Tibial artery (tissue), 4 donors: Measurements from ENCODE around the gene BPIFB3.

ENCODE experiments used
- DNase-seq, 2 donors: peaks; one replicate each; pipeline ENCODE4 v3.0.0-alpha.2; 2019
- H3K27ac ChIP-seq, 2 donors: fragments of 200-600 bp; sonication (generic) in 1 of 2; 1 replicate in 1 of 2; 2 replicates in 1 of 2; pipeline ENCODE4 v1.5.1; 2018 to 2019; ENCODE audit warnings: mild to moderate bottlenecking in 1 of 2
- H3K27me3 ChIP-seq, 2 donors: fragments of 200-600 bp; sonication (generic) in 1 of 2; one replicate each; pipeline versions ENCODE4 v1.5.1 to v1.6.0; 2016 to 2019
- H3K36me3 ChIP-seq, 3 donors: fragments of 200-600 bp; sonication (generic) in 2 of 3; one replicate each; pipeline ENCODE4 v1.5.1; 2016 to 2019; ENCODE audit warnings: mild to moderate bottlenecking in 2 of 3
- H3K4me1 ChIP-seq, 4 donors: fragments of 200-600 bp; sonication (generic) in 2 of 4; 1 replicate in 3 of 4; 2 replicates in 1 of 4; pipeline ENCODE4 v1.5.1; 2016 to 2019
- H3K4me3 ChIP-seq, 2 donors: fragments of 200-600 bp; sonication (generic) in 1 of 2; 1 replicate in 1 of 2; 2 replicates in 1 of 2; pipeline ENCODE4 v1.5.1; 2018 to 2019; ENCODE audit warnings: mild to moderate bottlenecking in 2 of 2
- H3K9me3 ChIP-seq, 3 donors: fragments of 200-600 bp; sonication (generic) in 1 of 3; one replicate each; pipeline ENCODE4 v1.5.1; 2016 to 2019
- intact Hi-C: fragments of 100-400 bp; cut with DNase I; formaldehyde crosslinking; loops from one replicate; pipeline ENCODE4 v1.15.0; 2023; ENCODE audit warnings: low total_unique reads
- TF ChIP-seq, protein P1 (sequence below), 2 experiments: fragments of 200-600 bp in 1 of 2; fragments of 450-650 bp in 1 of 2; IDR thresholded peaks; one replicate each; pipeline ENCODE4 v1.5.1; 2017 to 2019; ENCODE audit warnings: antibody characterized with exemption in 2 of 2, mild to moderate bottlenecking in 1 of 2, moderate library complexity in 1 of 2

Gene BPIFB3

DNA sequence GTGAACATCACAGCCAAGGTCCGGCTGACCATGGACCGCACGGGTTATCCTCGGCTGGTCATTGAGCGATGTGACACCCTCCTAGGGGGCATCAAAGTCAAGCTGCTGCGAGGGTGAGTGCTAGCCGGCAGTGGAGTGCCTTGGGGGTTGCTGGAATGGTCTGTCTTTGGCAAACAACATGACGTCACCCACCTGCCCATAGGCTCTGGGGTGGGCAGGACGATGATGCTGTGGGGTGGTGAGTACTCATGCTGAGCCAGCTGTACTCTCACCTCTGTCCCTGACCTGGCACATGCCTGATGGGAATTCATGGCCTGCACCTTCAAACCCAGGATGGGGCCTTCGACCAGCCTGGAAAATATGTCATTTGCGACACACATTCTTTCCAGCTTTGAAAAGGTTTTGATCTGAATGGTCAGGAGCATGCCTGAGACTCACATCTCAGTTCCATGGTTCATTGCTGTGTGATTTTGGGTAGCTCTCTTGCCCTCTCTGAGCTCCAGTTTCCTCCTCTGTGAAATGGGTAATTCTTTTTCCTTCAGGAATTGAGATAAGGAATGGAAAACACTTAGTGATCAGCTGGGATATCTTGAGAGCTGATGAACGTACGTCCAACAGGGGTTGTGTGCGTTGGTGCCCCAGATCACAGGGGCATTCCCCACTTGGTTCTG, 32.5 kb downstream of the BPIFB3 start:
- H3K27ac ChIP-seq: no peak overlapping the region
- H3K4me1 ChIP-seq: no peaks in the 10 kb centered on the region
- no peak for DNase-seq
- TF ChIP-seq, protein P1, sequence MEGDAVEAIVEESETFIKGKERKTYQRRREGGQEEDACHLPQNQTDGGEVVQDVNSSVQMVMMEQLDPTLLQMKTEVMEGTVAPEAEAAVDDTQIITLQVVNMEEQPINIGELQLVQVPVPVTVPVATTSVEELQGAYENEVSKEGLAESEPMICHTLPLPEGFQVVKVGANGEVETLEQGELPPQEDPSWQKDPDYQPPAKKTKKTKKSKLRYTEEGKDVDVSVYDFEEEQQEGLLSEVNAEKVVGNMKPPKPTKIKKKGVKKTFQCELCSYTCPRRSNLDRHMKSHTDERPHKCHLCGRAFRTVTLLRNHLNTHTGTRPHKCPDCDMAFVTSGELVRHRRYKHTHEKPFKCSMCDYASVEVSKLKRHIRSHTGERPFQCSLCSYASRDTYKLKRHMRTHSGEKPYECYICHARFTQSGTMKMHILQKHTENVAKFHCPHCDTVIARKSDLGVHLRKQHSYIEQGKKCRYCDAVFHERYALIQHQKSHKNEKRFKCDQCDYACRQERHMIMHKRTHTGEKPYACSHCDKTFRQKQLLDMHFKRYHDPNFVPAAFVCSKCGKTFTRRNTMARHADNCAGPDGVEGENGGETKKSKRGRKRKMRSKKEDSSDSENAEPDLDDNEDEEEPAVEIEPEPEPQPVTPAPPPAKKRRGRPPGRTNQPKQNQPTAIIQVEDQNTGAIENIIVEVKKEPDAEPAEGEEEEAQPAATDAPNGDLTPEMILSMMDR (IDR thresholded peaks at IDR 0.05): no peak
- intact Hi-C loops: no loop called here
- H3K36me3 ChIP-seq: no peaks in the 10 kb centered on the region
- H3K4me3 ChIP-seq: no peak overlapping the region
- H3K9me3 ChIP-seq: no peaks in the 10 kb centered on the region
- peaks cover 0 to 38% of the 10 kb centered on the region in 2 donors for H3K27me3 ChIP-seq

DNA sequence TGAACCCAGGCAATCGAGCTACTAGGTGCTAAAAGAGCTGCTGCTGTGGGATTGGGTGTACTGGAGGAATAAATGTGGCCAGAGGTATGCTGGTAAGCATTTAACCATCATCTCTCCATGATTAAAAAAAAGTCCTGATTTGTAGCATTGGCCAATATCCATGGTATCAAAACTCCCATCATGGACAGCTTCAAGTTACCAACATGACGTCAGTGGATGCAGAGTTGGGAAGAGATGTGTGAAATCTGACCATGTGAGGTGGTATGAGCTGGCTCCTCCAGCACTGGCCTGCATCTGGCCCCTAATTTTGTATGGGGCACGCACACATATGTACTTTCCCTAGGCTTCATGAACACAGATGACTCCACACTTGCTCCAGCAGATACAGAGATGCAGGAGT, 37.4 kb downstream of the BPIFB3 start:
- H3K4me1 ChIP-seq: no peaks in the 10 kb centered on the region
- DNase-seq: no peak
- intact Hi-C loops: no loop called here
- H3K9me3 ChIP-seq: no peaks in the 10 kb centered on the region
- TF ChIP-seq, protein P1 (IDR thresholded peaks at IDR 0.05): no peak
- H3K27ac ChIP-seq: no peak overlapping the region
- H3K4me3 ChIP-seq: no peak overlapping the region
- H3K36me3 ChIP-seq: no peaks in the 10 kb centered on the region
- H3K27me3 ChIP-seq: peaks cover 0 to 28% of the 10 kb centered on the region in 2 donors

DNA sequence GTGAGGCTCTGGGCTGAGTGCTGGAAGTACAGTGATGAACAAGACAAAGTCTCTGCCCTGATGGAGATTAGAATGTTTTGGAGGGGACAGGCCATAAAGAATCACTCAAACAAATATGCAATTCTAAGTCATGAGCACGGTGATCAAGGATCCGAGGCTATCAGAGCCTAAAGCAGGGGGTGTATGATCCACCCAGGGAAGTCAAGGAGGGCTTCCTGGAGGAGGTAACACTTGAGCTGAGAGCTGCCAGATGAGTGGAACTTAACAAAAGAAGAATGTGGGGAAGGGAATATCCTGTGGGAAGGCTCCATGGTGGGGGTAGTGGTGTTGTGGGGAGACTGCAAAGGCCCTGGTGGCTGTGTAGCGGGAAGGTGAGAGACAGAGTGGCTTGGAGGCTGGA, 38.0 kb downstream of the BPIFB3 start:
- H3K4me3 ChIP-seq: no peak overlapping the region
- H3K27ac ChIP-seq: no peak overlapping the region
- H3K27me3 ChIP-seq: peaks cover 0 to 28% of the 10 kb centered on the region in 2 donors
- TF ChIP-seq, protein P1 (IDR thresholded peaks at IDR 0.05): no peak
- DNase-seq: no peak
- H3K4me1 ChIP-seq: no peaks in the 10 kb centered on the region
- H3K36me3 ChIP-seq: no peaks in the 10 kb centered on the region
- intact Hi-C loops: no loop called here
- no peaks in the 10 kb centered on the region for H3K9me3 ChIP-seq

DNA sequence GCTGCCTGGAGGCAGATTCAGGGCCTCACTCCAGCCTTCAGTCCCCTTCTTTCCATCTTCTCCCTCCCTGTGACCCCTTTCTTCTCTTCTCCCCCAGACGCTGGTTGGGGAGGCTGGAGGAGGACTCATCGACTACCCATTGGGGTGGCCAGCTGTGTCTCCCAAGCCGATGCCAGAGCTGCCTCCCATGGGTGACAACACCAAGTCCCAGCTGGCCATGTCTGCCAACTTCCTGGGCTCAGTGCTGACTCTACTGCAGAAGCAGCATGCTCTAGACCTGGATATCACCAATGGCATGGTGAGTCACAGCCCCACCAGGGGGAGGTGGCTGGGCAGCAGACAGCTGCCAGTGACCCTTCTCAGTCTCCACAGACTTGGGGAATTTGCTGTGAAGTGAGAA, 38.7 kb downstream of the BPIFB3 start:
- no peak for DNase-seq
- H3K27me3 ChIP-seq: peaks cover 0 to 31% of the 10 kb centered on the region in 2 donors
- intact Hi-C loops: no loop called here
- H3K4me3 ChIP-seq: no peak overlapping the region
- TF ChIP-seq, protein P1 (IDR thresholded peaks at IDR 0.05): no peak
- no peaks in the 10 kb centered on the region for H3K9me3 ChIP-seq
- H3K4me1 ChIP-seq: no peaks in the 10 kb centered on the region
- no peak overlapping the region for H3K27ac ChIP-seq
- no peaks in the 10 kb centered on the region for H3K36me3 ChIP-seq

DNA sequence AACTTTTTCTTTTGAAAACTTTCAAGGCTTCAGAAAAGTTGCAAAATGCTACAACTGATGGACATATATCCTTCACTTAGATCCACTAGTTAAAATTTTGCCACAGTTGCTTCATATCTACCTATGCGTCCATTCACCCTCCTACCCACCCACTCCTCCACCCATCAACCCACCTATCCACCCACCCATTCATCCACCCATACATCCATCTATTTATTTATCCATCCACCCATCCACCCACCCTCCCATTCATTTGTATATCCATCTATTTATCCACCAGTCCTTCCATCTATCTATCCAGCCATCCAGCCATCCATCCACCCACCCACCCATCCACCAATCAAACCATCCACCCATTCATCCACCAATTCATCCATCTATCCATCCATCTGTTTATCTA, 39.4 kb downstream of the BPIFB3 start:
- no peaks in the 10 kb centered on the region for H3K4me1 ChIP-seq
- intact Hi-C loops: no loop called here
- no peaks in the 10 kb centered on the region for H3K9me3 ChIP-seq
- DNase-seq: no peak
- H3K36me3 ChIP-seq: no peaks in the 10 kb centered on the region
- no peak overlapping the region for H3K27ac ChIP-seq
- H3K4me3 ChIP-seq: no peak overlapping the region
- H3K27me3 ChIP-seq: peaks cover 0 to 32% of the 10 kb centered on the region in 2 donors
- TF ChIP-seq, protein P1 (IDR thresholded peaks at IDR 0.05): no peak

DNA sequence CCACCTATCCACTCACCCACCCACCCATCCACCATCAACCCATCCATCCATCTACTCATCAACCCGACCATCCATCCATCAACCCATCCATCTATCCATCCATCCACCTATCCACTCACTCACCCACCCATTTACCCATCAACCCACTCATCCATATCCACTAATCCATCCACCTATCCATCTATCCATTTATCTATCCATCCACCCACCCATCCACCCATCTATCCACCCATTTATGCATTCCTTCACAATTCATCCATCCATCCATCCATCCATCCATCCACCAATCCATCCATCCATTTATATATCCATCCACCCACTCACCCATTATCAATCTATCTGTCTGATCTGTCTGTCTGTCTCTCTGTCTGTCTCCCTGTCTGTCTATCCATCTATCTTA, 39.9 kb downstream of the BPIFB3 start:
- peaks cover 0 to 32% of the 10 kb centered on the region in 2 donors for H3K27me3 ChIP-seq
- H3K36me3 ChIP-seq: no peaks in the 10 kb centered on the region
- H3K4me1 ChIP-seq: no peaks in the 10 kb centered on the region
- intact Hi-C loops: no loop called here
- no peaks in the 10 kb centered on the region for H3K9me3 ChIP-seq
- H3K4me3 ChIP-seq: no peak overlapping the region
- TF ChIP-seq, protein P1 (IDR thresholded peaks at IDR 0.05): no peak
- no peak overlapping the region for H3K27ac ChIP-seq
- no peak for DNase-seq
